SK-N-SH (cell line): Measurements from ENCODE around the gene LRRC19.

Source experiments
- ELF1 ChIP-seq: IDR thresholded peaks from 2 replicates; pipeline ENCODE4 v1.4.0; 2012
- REST ChIP-seq: IDR thresholded peaks from 2 replicates; pipeline ENCODE4 v1.6.1; 2012; ENCODE audit warnings: mild to moderate bottlenecking, low read depth, low read length, moderate library complexity

- TF ChIP-seq REST, result no peak
- TF ChIP-seq ELF1, result no peak
These were observed 30.5 kb downstream of the LRRC19 start for GRCh38 chr9:26974927-26975326.
